NCI-H526 treated with DMSO at 0.1 percent for 48 hours (cell line): ENCODE measurements around the gene GPR171.
"Not testable (repeated sequence)": the region's sequence is repeated elsewhere in the genome, so short reads cannot be mapped to it uniquely, and the experiment has no call there.

Experiments used
- DNase-seq: peaks from one replicate; lab custom pipeline; 2025; lab: John Stamatoyannopoulos, UW

The GPR171 gene

GRCh38 chr3:151175952-151176351 lies 27.1 kb downstream of the GPR171 start:
- DNase-seq = no peak

GRCh38 chr3:151174351-151174750 lies 28.7 kb downstream of the GPR171 start:
- DNase-seq = no peak

- DNase-seq = no peak
Measured at GRCh38 chr3:151171145-151171757, 31.8 kb downstream of the GPR171 start.

GRCh38 chr3:151169948-151170679 lies 32.9 kb downstream of the GPR171 start:
- DNase-seq = not testable (repeated sequence)

- no peak for DNase-seq
Measured at GRCh38 chr3:151169262-151169947, 33.6 kb downstream of the GPR171 start.

- DNase-seq = peak; percentile 44
Measured at GRCh38 chr3:151168269-151169094, 34.5 kb downstream of the GPR171 start.

- DNase-seq = no peak
Measured at GRCh38 chr3:151166161-151166560, 36.9 kb downstream of the GPR171 start.

GRCh38 chr3:151165226-151165625 lies 37.8 kb downstream of the GPR171 start:
- DNase-seq = no peak

- no peak for DNase-seq
Measured at GRCh38 chr3:151159806-151160205, 43.2 kb downstream of the GPR171 start.

- DNase-seq = peak; percentile 78
Measured at GRCh38 chr3:151156618-151157216, 46.3 kb downstream of the GPR171 start.

GRCh38 chr3:151155409-151156128 lies 47.4 kb downstream of the GPR171 start:
- DNase-seq = no peak

GRCh38 chr3:151154566-151154965 lies 48.5 kb downstream of the GPR171 start:
- DNase-seq = no peak

- DNase-seq = no peak
Measured at GRCh38 chr3:151152455-151153079, 50.4 kb downstream of the GPR171 start.
